ENCODE data around the gene NMBR.
A peak's percentile ranks its signal among the peaks of the same experiment; 100 is the strongest.
"Not testable (repeated sequence)": the region's sequence is repeated elsewhere in the genome, so short reads cannot be mapped to it uniquely, and the experiment has no call there.

NMBR gene

DNA sequence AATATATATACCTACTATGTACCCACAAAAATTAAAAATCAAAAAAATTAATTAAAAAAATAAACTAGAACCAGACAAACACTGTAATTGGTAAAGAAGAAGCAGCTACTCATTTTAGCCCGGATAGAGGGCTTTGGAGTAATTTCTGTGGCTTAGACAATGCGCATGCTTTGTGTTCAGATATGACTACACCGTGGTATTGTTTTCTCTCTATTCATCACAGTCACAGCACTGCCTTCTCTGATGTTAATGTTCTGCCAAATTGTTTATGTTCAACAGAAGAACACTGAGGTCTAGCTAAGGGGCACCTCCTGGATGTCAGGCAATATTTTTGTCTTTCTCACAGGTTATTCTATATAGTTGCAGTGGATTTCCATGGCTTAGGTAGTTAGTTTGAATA is 91.7 kb downstream of the NMBR start:
- no peak for DNase-seq

DNA sequence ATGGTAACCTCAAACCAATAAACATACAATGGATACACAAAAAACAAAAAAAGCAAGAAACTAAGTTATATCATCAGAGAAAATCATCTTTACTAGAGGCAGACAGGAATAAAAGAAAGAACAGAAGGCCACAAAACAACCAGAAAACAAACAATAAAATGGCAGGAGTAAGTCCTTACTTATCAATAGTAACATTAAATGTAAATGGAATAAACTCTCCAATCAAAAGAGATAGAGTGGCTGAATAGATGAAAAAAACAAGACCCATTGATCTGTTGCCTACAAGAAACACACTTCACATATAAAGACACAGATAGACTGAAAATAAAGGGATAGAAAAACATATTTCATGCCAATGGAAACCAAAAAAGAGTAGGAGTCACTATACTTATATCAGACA is 95.5 kb downstream of the NMBR start:
- DNase-seq, result no peak

DNA sequence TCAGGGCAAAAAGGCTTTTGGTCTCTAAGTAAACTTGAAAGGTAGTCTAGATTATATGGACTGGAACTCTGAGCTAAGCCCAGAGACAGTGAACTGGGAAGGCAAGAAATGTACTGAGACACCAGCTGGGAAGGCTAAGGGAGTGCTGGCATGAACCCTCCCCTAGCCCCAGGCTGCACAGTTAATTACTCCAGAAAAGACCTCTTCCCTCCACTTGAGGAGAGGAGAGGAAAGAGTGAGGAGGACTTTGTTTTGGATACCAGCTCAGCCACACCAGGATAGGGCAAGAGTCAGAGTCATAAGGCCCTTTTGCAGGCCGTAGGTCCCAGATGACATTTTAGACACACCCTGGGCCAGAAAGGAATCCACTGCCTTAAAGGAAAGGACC is 98.3 kb downstream of the NMBR start:
- no peak for DNase-seq

DNA sequence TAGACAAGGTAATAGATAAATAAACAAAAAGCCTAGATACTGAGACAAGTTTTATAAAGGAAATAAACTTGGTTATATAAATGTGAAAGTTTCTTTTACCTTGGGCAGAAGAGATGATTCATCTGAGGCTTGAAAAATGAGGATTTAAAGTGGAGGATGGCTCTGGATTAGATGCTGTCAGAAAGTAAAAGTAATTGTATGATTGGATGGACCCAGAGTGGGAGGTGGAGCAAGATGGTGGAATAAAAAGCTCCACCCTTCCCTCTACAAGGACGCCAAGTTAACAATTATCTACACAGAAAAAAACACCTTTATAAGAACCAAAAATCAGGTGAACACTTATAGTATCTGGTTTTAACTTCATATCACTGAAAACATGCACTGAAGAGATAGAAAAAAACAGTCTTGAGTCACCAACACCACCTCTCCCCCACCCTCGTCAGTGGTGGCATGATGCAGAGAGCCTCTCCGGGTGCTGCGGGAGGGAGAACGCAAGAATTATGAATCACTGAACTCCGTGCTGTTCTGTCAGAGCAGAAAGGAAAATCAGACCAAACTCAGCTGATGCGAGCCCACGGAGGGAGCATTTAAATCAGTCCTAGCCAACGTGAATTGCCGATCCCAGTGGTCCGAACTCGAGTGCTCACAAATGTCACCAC is 98.9 kb downstream of the NMBR start:
- DNase-seq, result no peak

DNA sequence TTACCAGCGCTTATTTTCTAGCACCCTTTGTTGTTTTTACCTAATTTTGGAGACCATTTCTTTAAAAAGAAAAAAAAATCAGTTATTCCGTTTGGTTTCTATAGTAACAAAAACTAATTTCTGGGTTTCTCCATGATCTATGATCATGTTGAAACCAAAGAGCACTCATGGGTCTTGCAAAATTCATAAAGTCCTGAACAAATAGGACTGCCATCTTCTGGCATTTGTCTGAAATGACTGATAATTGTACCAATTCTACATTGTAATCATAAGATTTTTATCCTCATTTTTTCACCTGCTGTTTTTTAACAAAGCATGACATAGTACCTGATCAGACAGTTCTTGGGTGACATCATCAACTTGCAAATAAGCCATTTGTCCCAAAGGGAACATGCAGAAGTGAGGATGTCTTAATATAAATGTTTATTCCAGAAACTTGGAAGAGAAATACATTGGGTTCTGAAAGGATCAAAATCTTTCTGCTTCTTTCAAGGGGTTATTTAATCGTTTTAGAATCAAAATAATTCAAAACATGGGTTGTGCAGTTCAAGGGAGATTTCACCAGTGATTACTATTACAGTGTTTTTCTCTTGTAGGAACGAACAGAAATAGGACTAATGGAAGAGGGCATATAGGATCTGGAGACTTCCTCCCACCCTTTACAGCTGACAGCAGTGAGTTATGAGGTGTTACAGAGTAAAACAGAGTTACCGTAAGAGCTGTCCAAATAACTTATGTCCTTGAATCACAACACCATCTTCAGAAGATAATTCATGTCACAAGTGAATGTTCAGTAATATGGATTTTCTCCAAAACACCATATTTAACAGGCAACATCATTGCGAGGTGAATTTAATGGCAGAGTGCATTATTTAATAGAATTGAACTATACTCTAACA is 101.3 kb downstream of the NMBR start:
- DNase-seq, result peak; percentile 11 to 23

DNA sequence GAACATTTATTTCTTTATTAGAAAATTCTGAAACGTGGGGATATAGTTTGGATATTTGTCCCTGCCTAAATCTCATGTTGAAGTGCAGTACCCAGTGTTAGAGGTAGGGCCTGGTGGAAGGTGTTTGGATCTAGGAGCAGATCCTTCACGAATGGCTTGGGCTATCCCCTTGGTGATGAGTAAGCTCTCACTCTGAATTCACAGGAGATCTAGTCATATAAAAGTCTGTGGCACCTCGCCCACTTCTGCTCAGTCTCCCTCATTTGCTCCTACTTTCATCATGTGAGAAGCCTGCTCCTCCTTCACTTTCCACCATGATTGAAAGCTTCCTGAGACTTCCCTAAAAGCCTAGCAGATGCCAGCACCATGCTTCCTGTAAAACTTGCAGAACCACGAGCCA is 111.0 kb downstream of the NMBR start:
- no peak for DNase-seq

DNA sequence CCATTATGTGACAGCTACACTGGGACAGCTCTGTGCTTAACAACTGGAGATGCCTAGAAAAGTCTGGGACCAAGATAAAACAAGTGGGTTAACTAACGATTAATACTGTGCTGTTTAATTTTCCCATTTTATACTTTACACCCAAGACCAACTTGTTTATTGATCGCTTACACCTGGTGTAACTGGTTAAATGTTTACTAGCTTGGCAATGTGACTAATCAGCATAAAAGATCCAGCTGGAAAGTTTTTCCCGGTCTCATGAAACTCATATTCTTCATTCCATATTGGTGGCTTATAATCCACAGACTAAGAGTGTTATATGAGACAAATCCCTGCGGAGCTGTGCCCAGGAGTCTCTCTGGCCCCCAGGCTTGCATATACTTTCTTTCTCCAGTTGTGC is 115.9 kb downstream of the NMBR start:
- no peak for DNase-seq

DNA sequence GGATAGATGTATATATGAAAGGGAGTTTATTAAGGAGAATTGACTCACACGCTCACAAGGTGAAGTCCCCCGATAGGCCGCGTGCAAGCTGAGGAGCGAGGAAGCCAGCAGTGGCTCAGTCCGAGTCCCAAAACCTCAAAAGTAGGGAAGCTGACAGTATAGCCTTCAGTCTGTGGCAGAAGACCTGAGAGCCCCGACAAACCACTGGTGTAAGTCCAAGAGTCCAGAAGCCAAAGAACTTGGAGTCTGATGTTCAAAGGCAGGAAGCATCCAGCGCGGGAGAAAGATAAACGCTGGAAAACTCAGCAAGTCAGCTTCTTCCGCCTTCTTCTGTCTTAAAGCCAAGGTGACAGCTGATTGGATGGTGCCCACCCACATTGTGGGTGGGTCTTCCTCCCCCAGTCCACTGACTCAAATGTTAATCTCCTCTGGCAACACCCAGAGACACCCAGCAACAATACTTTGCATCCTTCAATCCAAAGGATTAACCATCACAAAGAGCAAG is 116.8 kb downstream of the NMBR start:
- DNase-seq, result no peak

DNA sequence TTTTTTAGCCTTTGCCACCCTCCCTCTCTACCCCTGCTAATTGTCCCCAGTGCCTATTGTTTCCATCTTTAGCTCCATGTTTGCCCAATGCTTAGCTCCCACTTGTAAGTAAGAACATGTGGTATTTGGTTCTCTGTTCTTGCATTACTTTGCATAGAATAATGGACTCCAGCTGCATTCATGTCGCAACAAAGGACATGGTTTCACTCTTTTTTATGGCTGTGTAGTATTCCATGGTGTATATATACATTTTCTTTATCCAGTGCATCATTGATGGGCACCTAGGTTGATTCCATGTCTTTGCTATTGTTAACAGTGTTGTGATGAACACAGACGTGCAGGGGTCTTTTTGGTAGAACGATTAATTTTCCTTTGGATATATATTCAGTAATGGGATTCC is 118.4 kb downstream of the NMBR start:
- no peak for DNase-seq

DNA sequence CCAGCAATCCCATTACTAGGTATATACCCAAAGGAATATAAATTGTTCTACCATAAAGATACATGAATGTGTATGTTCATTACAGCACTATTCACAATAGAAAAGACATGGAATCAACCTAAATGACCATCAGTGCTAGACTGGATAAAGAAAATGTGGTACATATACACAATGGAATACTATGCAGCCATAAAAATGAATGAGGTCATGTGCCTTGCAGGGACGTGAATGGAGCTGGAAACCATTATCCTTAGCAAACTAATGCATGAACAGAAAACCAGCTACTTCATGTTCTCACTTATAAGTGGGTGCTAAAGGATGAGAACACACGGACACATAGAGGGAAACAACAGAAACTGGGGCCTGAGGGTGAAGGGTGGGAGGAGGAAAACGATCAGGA is 119.1 kb downstream of the NMBR start:
- DNase-seq, result not testable (repeated sequence)

DNA sequence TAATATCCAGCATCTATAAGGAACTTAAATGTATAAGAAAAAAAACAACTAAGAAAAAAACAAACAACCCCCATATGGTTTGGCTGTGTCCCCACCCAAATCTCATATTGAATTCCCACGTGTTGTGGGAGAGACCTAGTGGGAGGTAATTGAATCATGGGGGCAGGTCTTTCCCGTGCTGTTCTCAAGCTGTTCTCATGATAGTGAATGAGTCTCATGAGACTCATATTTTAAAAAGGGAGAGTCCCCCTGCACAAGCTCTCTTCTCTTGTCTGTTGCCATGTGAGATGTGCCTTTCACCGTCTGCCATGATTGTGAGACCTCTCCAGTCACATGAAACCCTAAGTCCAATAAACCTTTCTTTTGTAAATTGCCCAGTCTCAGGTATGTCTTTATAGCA is 119.8 kb downstream of the NMBR start:
- DNase-seq, result no peak

DNA sequence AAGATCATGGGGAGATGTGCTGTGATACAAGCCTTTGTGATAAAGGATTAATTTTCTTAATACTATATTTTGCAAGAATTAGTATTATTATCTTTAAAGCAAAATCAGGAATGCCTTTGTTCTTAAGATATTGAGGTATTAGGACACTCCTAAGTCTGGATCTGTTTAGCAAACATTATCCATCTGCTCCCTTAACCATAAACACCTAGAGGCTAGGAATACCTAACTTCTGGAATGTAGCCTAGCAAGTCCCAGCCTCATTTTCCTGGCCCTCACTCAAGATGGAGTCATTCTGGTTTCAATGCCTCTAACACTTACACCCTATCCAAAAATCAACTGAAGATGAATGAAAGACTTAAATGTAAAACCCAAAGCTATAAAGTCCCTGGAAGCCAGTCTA is 120.5 kb downstream of the NMBR start:
- no peak for DNase-seq

All from Kasumi-1 (cell line).